NT2/D1 (cell line): Measurements from ENCODE around the gene SLC12A2.

Source experiments
- YY1 ChIP-seq: IDR thresholded peaks from 2 replicates; pipeline ENCODE4 v1.6.1; 2011; ENCODE audit not compliant: insufficient read length, insufficient read depth
- ZNF274 ChIP-seq: IDR thresholded peaks from 2 replicates; pipeline ENCODE4 v1.6.1; 2011; ENCODE audit warnings: mild to moderate bottlenecking, low read depth, low read length

- no peak for TF ChIP-seq ZNF274
- no peak for TF ChIP-seq YY1
These were observed 154.0 kb downstream of the SLC12A2 start for GRCh38 chr5:128237546-128237945.
